GM23248 (cell line): ENCODE measurements around the gene TVP23A.

ENCODE experiments used
- EZH2 ChIP-seq: fragments of 200-600 bp; sonication (generic); IDR thresholded peaks from 2 replicates; pipeline ENCODE4 v1.6.1; 2018; ENCODE audit warnings: antibody characterized with exemption, mild to moderate bottlenecking; ENCODE audit not compliant: insufficient read depth, poor library complexity, severe bottlenecking
- EZH2phosphoT487 ChIP-seq: fragments of 200-600 bp; sonication (generic); IDR thresholded peaks from 2 replicates; pipeline ENCODE4 v1.6.1; 2018; ENCODE audit warnings: antibody characterized with exemption, moderate library complexity, mild to moderate bottlenecking, low read depth; ENCODE audit not compliant: insufficient read depth

- no peak for TF ChIP-seq EZH2phosphoT487
- no peak for TF ChIP-seq EZH2
These were observed 67.3 kb downstream of the TVP23A start for GRCh38 chr16:10751291-10751697.
